Stimulated activated naive CD8-positive, alpha-beta T cell treated with anti-CD3 and anti-CD28 coated beads, Interleukin-15, Interleukin-2, amounts not matched to agents 100 U/mL and 50 U/mL, for 24 hours (primary cell): ENCODE measurements around the gene ACBD3.

Experiments used
- ATAC-seq: fragments of 150-1000 bp; cut with Tn5 transposase; one replicate; pipeline ENCODE4 v1.10.0; 2021
- DNase-seq: peaks from one replicate; pipeline ENCODE4 v3.0.0; 2021

The ACBD3 gene

DNA sequence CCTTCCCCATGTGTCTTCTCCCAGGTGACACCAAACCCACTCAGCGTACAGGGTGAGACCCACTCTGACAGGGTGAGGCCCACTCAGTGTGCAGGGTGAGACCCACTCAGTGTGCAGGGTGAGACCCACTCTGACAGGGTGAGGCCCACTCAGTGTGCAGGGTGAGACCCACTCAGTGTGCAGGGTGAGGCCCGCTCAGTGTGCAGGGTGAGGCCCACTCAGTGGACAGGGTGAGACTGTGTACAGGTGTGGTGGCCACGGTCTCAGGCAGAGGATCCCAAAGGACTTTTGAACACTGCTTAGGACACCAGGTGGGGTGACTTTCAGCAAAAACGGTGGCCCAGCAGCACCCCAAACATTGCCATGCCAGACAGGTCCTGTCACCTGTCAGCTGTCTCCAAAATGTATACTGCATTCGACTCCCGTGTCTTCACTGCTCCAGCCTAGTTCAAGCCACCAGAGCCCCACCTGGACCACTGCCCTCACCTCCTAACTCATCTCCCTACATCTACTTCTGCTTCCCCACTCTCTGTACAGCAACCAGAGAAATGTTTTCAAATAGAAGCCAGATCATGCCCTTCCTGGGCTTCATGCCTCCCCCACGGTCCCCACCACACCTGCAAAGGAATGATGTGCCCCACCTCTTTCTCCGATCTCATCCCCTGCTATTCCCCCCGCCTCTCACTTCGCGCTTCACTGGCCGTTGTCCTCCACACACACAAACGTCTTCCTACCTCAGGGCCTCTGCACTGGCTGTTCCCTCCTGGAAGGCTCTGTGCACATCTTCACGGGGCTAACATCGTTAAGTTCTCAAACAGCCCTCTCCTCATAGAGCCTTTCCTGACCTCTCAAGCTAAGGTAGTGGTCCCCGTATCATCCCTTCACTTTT lies 52.1 kb downstream of the ACBD3 start:
- DNase-seq (no peak), ATAC-seq (no peak)

GRCh38 chr1:226133504-226134123 lies 52.9 kb downstream of the ACBD3 start:
- no peak for DNase-seq
- no peak for ATAC-seq

DNA sequence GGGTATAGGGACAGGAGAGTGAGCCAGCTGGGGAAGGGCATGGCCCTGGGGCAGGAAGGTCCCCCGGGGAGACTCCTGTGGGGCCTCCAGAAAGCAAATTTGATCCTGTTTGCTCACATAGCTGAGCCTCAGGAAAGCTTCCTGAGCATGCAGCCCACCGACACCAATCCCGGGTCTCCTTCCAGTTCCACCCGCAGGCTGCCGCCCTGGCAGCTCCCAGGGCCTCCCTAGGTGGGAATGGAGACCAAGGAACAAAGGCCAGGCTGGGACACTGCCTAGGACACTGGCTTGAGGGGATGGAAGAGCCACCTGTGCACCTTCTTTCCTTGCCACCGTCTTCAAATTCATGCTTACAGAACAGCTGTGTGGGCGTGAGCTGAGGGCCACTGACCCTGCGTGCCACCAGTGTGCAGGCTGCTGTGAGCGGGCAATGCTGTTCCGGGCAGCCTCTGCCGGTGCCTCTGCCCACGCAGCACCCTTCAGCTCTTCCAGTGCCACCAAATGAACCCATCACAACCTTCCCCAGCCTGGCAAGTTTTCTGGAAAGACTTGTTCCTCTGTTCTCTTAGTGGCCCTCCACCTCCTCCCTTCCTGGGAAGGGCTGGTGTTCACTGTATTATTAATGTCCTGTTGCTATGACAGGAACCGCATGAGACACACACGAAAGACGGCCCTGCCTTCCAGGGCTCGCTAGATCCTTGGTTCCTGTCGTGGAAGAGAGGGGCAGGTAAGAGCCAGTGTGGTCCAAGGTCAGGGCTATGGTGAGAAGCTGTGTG lies 53.6 kb downstream of the ACBD3 start:
- DNase-seq (no peak), ATAC-seq (no peak)

DNA sequence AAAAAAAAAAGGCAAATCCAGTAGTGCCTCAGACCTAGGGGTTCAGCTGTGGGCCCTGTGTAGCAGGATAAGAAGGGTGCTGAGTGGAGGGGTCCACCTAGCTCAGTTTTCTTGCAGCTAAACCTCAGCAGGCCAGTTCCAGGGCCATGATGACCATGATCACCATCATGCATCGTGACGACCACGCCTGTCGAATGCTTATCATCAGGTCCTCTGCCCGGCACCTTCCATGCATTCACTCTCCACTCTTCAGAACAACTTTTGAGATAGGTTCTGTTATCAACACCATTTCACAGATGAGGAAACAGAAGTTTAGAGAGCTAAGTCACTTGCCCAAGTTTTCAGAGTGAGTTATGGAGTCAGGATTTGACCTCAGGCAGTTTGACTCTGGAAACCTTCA lies 54.9 kb downstream of the ACBD3 start:
- DNase-seq, result no peak
- ATAC-seq, result no peak

GRCh38 chr1:226129230-226129629 lies 57.3 kb downstream of the ACBD3 start:
- ATAC-seq (no peak), DNase-seq (no peak)

DNA sequence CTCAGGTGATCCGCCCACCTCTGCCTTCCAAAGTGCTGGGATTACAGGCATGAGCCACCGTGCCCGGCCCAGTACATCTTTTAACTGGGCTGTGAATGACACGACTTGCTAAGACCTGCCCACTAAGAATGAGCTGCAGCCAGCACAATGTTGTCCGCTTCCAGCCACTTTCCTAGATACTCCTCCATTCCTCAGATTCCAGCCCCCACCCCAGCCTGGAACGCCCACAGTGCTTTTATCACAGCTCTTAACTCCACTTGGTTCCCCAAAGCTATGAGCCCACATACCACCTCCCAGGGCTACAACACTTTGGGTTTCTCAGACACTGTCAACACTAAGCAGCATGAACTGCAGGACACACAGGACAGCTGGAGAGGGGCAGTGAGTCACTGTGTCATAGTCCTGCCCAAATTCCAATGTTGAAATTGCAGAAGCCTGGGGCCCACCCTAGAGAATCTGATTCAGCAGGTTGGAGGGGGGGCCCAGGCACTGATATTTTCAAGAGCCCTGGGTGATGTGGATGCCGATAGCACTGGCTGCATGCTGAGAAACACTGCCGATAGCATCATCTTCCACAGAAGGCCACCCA lies 58.0 kb downstream of the ACBD3 start:
- DNase-seq, result no peak
- no peak for ATAC-seq

- ATAC-seq (no peak), DNase-seq (no peak)
Measured at GRCh38 chr1:226126824-226127569, 59.5 kb downstream of the ACBD3 start.

DNA sequence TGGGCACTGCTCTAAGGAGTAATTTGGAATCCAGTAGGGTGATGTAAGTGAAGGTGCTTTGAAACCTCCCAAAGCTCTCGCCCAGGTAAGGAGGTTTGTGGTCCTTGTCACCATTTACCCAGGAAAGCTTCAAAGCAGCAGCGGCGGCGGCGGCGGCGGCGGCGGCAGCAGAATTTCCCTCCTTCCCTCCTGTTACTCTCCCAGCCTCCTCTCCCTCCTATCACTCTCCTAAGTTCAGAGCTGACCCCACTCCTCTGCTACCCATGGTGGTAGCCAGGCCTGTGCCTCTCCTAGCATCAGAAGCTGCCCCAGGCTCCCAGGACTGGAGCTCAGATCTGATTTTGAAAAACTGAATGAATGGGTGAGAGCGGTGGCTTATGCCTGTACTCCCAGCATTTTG lies 60.7 kb downstream of the ACBD3 start:
- DNase-seq (no peak), ATAC-seq (no peak)

DNA sequence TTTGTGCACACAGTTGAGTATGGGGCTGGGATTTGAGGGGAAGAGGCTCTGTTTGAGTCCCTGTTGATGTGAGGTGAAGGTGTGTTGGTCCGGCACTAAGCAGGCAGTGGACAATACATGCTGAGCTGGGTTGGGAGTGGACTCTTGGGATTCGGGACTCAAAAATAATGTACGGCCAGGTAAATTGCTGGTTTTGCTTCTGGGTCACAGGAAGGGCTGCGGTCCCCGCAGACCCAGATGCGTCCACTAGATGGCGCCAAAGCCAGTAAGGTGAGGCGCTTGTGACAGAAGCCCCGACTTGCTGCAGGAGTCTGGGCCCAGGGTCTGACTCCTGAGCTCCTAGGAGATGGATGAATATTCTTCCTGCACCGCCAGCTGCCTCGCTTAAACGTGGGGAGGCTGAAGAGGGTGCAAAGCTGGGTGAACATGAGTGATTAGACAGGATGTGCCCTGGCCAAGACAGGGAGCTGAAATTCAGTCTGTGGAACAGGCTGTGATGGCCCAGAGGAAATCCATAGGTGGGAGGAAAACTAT lies 61.4 kb downstream of the ACBD3 start:
- peak; percentile 94 for DNase-seq
- peak; percentile 33 for ATAC-seq

GRCh38 chr1:226123591-226124471 lies 62.7 kb downstream of the ACBD3 start:
- ATAC-seq (no peak), DNase-seq (no peak)

GRCh38 chr1:226123212-226123560 lies 63.4 kb downstream of the ACBD3 start:
- ATAC-seq (no peak), DNase-seq (no peak)

- DNase-seq (peak; percentile 84), ATAC-seq (peak; percentile 81)
Measured at GRCh38 chr1:226121587-226122400, 64.7 kb downstream of the ACBD3 start.

DNA sequence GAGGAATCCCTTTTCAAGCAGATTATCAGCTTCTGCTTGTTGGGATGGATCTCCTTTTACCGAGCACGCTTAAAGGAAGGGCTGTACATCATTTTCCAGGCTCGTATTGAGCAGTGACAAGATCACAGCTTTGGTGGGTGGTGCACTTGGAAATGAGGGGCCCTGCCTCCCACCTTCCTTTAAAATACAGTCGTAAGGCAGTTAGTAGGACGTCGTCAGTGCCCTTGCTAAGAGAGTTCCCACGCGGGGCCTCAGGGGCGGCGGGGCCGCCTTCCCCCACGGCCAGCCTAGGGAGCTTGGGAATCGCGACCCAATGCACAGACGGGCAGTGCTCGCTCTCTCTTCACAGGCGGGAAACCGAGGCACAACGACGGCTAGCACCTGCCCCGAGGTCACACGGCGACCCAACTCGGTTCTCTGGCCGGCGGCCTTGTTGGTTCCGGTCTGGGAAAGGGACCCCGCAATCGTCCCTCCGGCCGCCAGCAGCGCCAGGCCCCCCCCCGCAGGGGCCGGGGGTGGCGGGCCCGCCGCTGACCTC lies 65.4 kb downstream of the ACBD3 start:
- DNase-seq, result no peak
- peak; percentile 0 for ATAC-seq

- ATAC-seq (no peak), DNase-seq (no peak)
Measured at GRCh38 chr1:226120398-226120797, 66.1 kb downstream of the ACBD3 start.

DNA sequence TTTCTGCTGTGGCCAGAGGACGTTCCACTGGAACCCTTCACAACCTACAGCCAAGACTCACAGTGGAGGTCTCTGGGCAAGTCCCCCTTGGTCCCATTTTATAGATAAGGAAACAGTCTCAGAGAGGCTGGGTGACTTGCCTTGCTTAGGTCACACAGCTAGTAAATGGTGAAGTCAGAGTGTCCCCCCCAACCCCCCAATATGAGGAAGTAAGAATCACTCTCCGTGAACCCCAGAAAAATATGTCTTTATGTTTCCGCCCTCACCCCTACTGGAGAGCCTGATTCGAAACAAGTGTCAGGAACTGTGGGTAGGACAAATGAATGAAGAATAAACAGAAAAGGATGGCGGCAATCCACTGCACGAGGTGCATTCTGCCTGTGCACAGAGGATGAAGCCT lies 67.4 kb downstream of the ACBD3 start:
- ATAC-seq, result no peak
- DNase-seq, result no peak

GRCh38 chr1:226118357-226118756 lies 68.2 kb downstream of the ACBD3 start:
- DNase-seq (no peak), ATAC-seq (no peak)

- no peak for DNase-seq
Measured at GRCh38 chr1:226117330-226117729, 69.2 kb downstream of the ACBD3 start.

DNA sequence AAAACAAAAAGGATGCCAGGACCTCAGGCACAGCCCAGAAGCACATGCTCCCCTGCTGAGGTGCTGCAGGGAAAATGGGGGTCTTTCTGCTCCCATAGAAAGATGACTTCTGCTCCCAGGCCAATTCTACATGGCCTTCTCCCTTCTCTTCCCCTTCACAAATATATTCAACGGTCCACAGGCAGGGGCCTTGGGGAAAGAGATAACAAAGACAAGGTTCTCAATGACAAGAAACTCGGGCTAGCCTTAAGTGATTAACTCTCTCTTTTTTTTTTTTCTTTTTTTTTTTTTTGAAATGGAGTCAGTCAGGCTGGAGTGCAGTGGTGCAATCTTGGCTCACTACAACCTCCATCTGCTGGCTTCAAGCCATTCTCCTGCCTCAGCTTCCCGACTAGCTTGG lies 69.9 kb downstream of the ACBD3 start:
- DNase-seq (no peak), ATAC-seq (no peak)

More at GRCh38 chr1:226117330-226117729, 69.2 kb downstream of the ACBD3 start:
- ATAC-seq, result no peak

DNA sequence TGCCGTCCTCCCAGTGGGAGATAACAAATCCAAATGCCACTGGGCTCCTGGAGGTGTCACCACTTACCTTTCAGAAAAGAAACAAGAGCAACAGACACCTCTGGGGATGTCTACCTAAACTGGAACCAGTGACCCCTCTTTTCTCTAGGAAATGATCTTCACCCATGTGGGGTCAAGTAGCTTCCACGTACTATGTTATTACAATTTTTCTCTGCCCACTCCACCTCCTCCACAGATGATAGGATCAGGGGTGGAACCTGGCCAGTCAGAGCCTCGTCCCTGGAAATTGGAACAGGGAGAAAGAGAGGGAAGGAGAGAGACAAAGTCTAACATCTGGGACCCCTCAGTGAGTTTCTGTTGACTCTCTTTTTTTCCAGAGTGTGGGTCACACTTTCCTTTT lies 73.9 kb downstream of the ACBD3 start:
- ATAC-seq, result no peak
- no peak for DNase-seq

DNA sequence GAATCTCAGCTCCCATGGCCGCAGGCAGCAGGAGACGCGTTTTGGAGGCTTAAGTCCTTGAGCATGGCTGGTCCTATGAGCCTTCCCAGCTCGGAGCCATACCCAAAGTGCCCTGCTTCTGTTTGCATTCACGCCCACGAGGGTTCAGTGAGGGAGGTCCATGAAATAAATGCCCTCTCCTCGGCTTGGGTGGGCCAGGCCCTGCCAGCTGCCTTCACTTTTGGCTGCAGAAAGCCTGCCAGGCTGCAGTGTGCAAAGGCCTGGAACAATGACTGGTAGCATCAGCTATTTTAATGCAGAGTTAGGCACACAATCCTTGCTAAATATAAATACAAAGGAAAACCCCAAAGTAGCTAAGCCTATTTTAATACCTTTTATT lies 74.7 kb downstream of the ACBD3 start:
- no peak for DNase-seq
- no peak for ATAC-seq
